GM23338 (cell line): ENCODE data around the gene CPXM2.

Experiments
- CREB1 ChIP-seq: fragments of 250-450 bp; sonication (Bioruptor Pico); IDR thresholded peaks from 2 replicates; pipeline ENCODE4 v1.5.0; 2020; ENCODE audit warnings: low read depth, mild to moderate bottlenecking, moderate library complexity
- CTCF ChIP-seq, 2 experiments: fragments of 200-600 bp in 1 of 2; sonication (generic) in 1 of 2; conservative IDR thresholded peaks; 2 replicates each; pipeline versions ENCODE4 v1.5.1 to v1.6.1; 2016 to 2017; ENCODE audit warnings: antibody characterized with exemption in 2 of 2, low read depth in 2 of 2, mild to moderate bottlenecking in 2 of 2, moderate library complexity in 1 of 2
- EZH2 ChIP-seq: fragments of 200-600 bp; sonication (generic); IDR thresholded peaks from one replicate; pipeline ENCODE4 v1.8.0; 2017; ENCODE audit warnings: antibody characterized with exemption, mild to moderate bottlenecking, low read depth; ENCODE audit not compliant: unreplicated experiment
- EZH2phosphoT487 ChIP-seq: fragments of 200-600 bp; sonication (generic); IDR thresholded peaks from one replicate; pipeline ENCODE4 v1.8.1; 2018; ENCODE audit warnings: antibody characterized with exemption; ENCODE audit not compliant: unreplicated experiment
- JUNB ChIP-seq: IDR thresholded peaks from one replicate; pipeline ENCODE4 v1.6.1; 2016; ENCODE audit warnings: antibody characterized with exemption; ENCODE audit not compliant: unreplicated experiment
- POLR2AphosphoS5 ChIP-seq: IDR thresholded peaks from 2 replicates; pipeline ENCODE4 v1.6.1; 2016; ENCODE audit warnings: antibody characterized with exemption, low read depth
- REST ChIP-seq: IDR thresholded peaks from one replicate; pipeline ENCODE4 v1.6.1; 2018; ENCODE audit warnings: antibody characterized with exemption; ENCODE audit not compliant: unreplicated experiment
- ZNF331 ChIP-seq: fragments of 250-450 bp; sonication (Bioruptor Pico); IDR thresholded peaks from 2 replicates; pipeline ENCODE4 v1.5.0; 2020; ENCODE audit warnings: low read depth, mild to moderate bottlenecking, moderate library complexity

GRCh38 chr10:123741146-123741545, 150.5 kb downstream of the CPXM2 start:
- no peak for TF ChIP-seq CTCF (conservative IDR thresholded peaks at IDR 0.05; ENCODE audit: low read depth in 2 of 2)
- TF ChIP-seq JUNB = no peak
- no peak for TF ChIP-seq REST
- TF ChIP-seq EZH2phosphoT487 = no peak
- no peak for TF ChIP-seq EZH2
- TF ChIP-seq CREB1 (CRISPR knock-in tag) = no peak
- TF ChIP-seq POLR2AphosphoS5 = no peak
- no peak for TF ChIP-seq ZNF331 (CRISPR knock-in tag)
